ENCODE results near the gene SIPA1L3. TPM values are rescaled to one million over a fixed set of nuclear protein-coding genes. Genes with fewer than 3 reads are reported as not detected.

The SIPA1L3 gene
- total and polyA plus RNA-seq, 2 of the 13 experiments (the other 11 are each of a cell fraction or from before 2014, with no cell fraction given) = 5.5 to 7.7 TPM

DNA sequence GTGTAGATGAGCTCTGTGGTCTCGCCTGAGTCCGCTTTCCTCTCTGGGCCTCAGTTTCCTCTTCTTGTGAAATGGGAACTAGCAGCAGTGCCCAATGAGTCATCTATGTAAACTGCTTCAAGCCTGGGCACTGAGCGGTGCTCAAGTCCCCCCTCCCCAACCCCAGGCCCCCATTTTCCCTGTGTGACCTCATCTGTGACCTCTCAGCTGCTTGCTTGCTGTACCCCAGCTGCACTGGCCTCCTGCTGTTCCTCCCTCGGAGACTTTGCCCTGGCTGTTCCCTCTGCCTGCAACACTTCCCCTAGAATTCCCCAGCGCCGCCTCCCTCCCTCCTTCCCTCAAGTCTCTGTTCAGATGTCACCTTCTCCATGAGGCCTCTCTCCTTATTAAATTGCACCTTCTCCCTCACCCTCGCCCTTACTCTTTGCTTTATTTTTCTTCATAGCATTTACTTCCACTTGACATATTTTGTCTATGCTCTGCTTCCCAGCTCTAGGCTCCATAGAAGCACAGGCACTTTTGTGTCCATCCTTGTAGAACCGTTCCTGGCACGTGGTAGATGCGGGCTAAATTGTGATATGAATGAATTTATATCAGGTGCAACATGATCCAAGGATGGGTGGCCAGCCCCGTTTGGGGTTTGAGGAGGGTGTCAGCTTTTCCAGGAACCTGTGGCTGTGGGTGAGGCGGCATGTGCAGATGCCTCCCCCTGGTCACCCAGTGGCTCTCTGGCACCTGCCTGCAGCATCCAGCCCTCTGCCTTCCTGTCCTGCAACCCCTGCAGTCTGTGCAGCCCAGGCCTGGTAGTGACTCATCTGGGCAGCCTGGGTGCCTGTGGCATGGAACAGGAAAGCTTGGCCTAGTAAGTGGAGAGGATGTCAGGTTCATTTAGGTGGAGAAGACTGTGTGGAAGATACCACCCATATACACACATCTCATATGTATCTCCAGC is 26.3 kb downstream of the SIPA1L3 start (continued):
- TF ChIP-seq NR2F6 (IDR thresholded peaks at IDR 0.05) = peak; percentile 49
- TF ChIP-seq NR2F6 (CRISPR knock-in tag; IDR thresholded peaks at IDR 0.05) = peak; percentile 9; the same call in 1 of the 2 replicates
- TF ChIP-seq ZFX (CRISPR knock-in tag; IDR thresholded peaks at IDR 0.05; ENCODE audit: low read depth) = 0 out of 2 replicates have a peak, but pooled peaks have one; percentile 8
- no peak for TF ChIP-seq GABPB1 (CRISPR knock-in tag; IDR thresholded peaks at IDR 0.05)
- TF ChIP-seq, protein P1, sequence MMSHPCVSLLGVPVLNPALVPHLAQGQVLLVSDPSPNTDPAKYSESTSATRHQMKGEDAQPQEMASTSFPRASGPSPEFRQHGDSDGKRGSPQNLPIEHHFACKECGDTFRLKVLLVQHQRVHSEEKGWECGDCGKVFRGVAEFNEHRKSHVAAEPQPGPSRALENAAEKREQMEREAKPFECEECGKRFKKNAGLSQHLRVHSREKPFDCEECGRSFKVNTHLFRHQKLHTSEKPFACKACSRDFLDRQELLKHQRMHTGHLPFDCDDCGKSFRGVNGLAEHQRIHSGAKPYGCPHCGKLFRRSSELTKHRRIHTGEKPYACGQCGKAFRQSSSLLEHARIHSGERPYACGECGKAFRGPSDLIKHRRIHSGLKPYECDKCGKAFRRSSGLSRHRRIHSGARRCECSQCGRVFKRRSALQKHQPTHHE (CRISPR knock-in tag; IDR thresholded peaks at IDR 0.05; ENCODE audit: borderline replicate concordance) = no peak
- TF ChIP-seq CREB1 (IDR thresholded peaks at IDR 0.05) = no peak
- no peak for TF ChIP-seq CREB1 (CRISPR knock-in tag; IDR thresholded peaks at IDR 0.05)
- peak; percentile 33; the same call in 1 of the 2 replicates for TF ChIP-seq ZNF788 (CRISPR knock-in tag; IDR thresholded peaks at IDR 0.05; ENCODE audit: borderline replicate concordance)
- TF ChIP-seq MYC (CRISPR knock-in tag; IDR thresholded peaks at IDR 0.05; ENCODE audit: borderline replicate concordance) = peak; percentile 6; the same call in 1 of the 2 replicates
- TF ChIP-seq POGZ (CRISPR knock-in tag; IDR thresholded peaks at IDR 0.05) = no peak
- peak; percentile 81 for TF ChIP-seq FOSL2 (CRISPR knock-in tag; IDR thresholded peaks at IDR 0.05)
- no peak for TF ChIP-seq ZNF235 (CRISPR knock-in tag; IDR thresholded peaks at IDR 0.05; ENCODE audit: borderline replicate concordance)
- TF ChIP-seq ETV5 (CRISPR knock-in tag; IDR thresholded peaks at IDR 0.05; ENCODE audit: borderline replicate concordance) = no peak
- 0 out of 2 replicates have a peak, but pooled peaks have one; percentile 33 for TF ChIP-seq ZFY (CRISPR knock-in tag; IDR thresholded peaks at IDR 0.05)
- peak; percentile 7; the same call in 1 of the 2 replicates for TF ChIP-seq ZNF614 (CRISPR knock-in tag; IDR thresholded peaks at IDR 0.05; ENCODE audit: borderline replicate concordance)
- no peak for TF ChIP-seq MED8 (CRISPR knock-in tag; IDR thresholded peaks at IDR 0.05; ENCODE audit: insufficient replicate concordance)
- TF ChIP-seq, protein P2, sequence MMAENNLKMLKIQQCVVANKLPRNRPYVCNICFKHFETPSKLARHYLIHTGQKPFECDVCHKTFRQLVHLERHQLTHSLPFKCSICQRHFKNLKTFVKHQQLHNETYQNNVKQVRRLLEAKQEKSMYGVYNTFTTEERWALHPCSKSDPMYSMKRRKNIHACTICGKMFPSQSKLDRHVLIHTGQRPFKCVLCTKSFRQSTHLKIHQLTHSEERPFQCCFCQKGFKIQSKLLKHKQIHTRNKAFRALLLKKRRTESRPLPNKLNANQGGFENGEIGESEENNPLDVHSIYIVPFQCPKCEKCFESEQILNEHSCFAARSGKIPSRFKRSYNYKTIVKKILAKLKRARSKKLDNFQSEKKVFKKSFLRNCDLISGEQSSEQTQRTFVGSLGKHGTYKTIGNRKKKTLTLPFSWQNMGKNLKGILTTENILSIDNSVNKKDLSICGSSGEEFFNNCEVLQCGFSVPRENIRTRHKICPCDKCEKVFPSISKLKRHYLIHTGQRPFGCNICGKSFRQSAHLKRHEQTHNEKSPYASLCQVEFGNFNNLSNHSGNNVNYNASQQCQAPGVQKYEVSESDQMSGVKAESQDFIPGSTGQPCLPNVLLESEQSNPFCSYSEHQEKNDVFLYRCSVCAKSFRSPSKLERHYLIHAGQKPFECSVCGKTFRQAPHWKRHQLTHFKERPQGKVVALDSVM (CRISPR knock-in tag; IDR thresholded peaks at IDR 0.05) = no peak
- TF ChIP-seq, protein P3, sequence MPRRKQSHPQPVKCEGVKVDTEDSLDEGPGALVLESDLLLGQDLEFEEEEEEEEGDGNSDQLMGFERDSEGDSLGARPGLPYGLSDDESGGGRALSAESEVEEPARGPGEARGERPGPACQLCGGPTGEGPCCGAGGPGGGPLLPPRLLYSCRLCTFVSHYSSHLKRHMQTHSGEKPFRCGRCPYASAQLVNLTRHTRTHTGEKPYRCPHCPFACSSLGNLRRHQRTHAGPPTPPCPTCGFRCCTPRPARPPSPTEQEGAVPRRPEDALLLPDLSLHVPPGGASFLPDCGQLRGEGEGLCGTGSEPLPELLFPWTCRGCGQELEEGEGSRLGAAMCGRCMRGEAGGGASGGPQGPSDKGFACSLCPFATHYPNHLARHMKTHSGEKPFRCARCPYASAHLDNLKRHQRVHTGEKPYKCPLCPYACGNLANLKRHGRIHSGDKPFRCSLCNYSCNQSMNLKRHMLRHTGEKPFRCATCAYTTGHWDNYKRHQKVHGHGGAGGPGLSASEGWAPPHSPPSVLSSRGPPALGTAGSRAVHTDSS (CRISPR knock-in tag; conservative IDR thresholded peaks at IDR 0.05) = no peak
- 0 out of 4 replicates have a peak, but pooled peaks of 1 of the 2 experiments have one; percentile 23 for TF ChIP-seq NR2F1 (CRISPR knock-in tag; IDR thresholded peaks at IDR 0.05)
- TF ChIP-seq PHB2 (IDR thresholded peaks at IDR 0.05; ENCODE audit: partially characterized antibody) = no peak
- TF ChIP-seq ZNF724P (CRISPR knock-in tag; IDR thresholded peaks at IDR 0.05; ENCODE audit: borderline replicate concordance) = 0 out of 2 replicates have a peak, but pooled peaks have one; percentile 6
- peak; percentile 39; the same call in 1 of the 2 replicates for TF ChIP-seq YEATS4 (CRISPR knock-in tag; IDR thresholded peaks at IDR 0.05; ENCODE audit: borderline replicate concordance)
- TF ChIP-seq SRY (CRISPR knock-in tag; IDR thresholded peaks at IDR 0.05) = no peak
- no peak for TF ChIP-seq ZNF672 (CRISPR knock-in tag; IDR thresholded peaks at IDR 0.05)
